ENCODE results near the gene MED12.
"Not testable (repeated sequence)": the region's sequence is repeated elsewhere in the genome, so short reads cannot be mapped to it uniquely, and the experiment has no call there.

The MED12 gene

GRCh38 chrX:71162981-71163380, 44.6 kb downstream of the MED12 start:
- no peak for DNase-seq (ENCODE audit: low read depth, low spot score)

- no peak for DNase-seq (ENCODE audit: low read depth, low spot score)
These were observed 45.7 kb downstream of the MED12 start for GRCh38 chrX:71164071-71164470.

GRCh38 chrX:71166461-71166860, 48.1 kb downstream of the MED12 start:
- DNase-seq (ENCODE audit: low read depth, low spot score), result no peak

GRCh38 chrX:71167031-71167781, 48.8 kb downstream of the MED12 start:
- DNase-seq (ENCODE audit: low read depth, low spot score), result no peak

- DNase-seq (ENCODE audit: low read depth, low spot score), result no peak
These were observed 49.7 kb downstream of the MED12 start for GRCh38 chrX:71168134-71168533.

GRCh38 chrX:71169586-71169985, 51.2 kb downstream of the MED12 start:
- no peak for DNase-seq (ENCODE audit: low read depth, low spot score)

GRCh38 chrX:71170660-71171059, 52.3 kb downstream of the MED12 start:
- no peak for DNase-seq (ENCODE audit: low read depth, low spot score)

- no peak for DNase-seq (ENCODE audit: low read depth, low spot score)
These were observed 52.9 kb downstream of the MED12 start for GRCh38 chrX:71171110-71171801.

GRCh38 chrX:71173440-71173839, 55.0 kb downstream of the MED12 start:
- DNase-seq (ENCODE audit: low read depth, low spot score), result no peak

GRCh38 chrX:71174795-71175194, 56.4 kb downstream of the MED12 start:
- no peak for DNase-seq (ENCODE audit: low read depth, low spot score)

- DNase-seq (ENCODE audit: low read depth, low spot score), result no peak
These were observed 57.1 kb downstream of the MED12 start for GRCh38 chrX:71175531-71175930.

- DNase-seq (ENCODE audit: low read depth, low spot score), result no peak
These were observed 58.9 kb downstream of the MED12 start for GRCh38 chrX:71177327-71177726.

- no peak for DNase-seq (ENCODE audit: low read depth, low spot score)
These were observed 60.5 kb downstream of the MED12 start for GRCh38 chrX:71178908-71179307.

- not testable (repeated sequence) for DNase-seq (ENCODE audit: low read depth, low spot score)
These were observed 62.3 kb downstream of the MED12 start for GRCh38 chrX:71180579-71181265.

GRCh38 chrX:71181558-71181909, 63.1 kb downstream of the MED12 start:
- peak; percentile 16 for DNase-seq (ENCODE audit: low read depth, low spot score)

- peak; percentile 60 for DNase-seq (ENCODE audit: low read depth, low spot score)
These were observed 63.8 kb downstream of the MED12 start for GRCh38 chrX:71181910-71182799.

- no peak for DNase-seq (ENCODE audit: low read depth, low spot score)
These were observed 64.5 kb downstream of the MED12 start for GRCh38 chrX:71182871-71183270.

GRCh38 chrX:71183341-71183740, 64.9 kb downstream of the MED12 start:
- DNase-seq (ENCODE audit: low read depth, low spot score), result no peak

- no peak for DNase-seq (ENCODE audit: low read depth, low spot score)
These were observed 65.7 kb downstream of the MED12 start for GRCh38 chrX:71184092-71184491.

GRCh38 chrX:71184803-71185495, 66.6 kb downstream of the MED12 start:
- no peak for DNase-seq (ENCODE audit: low read depth, low spot score)

- no peak for DNase-seq (ENCODE audit: low read depth, low spot score)
These were observed 72.9 kb downstream of the MED12 start for GRCh38 chrX:71191248-71191647.

All from activated naive CD8-positive, alpha-beta T cell treated with anti-CD3 and anti-CD28 coated beads, Interleukin-2, amount 50 U/mL, for 16 hours (primary cell).